Measurements from ENCODE around the gene UGT1A5.

Gene UGT1A5

GRCh38 chr2:233793465-233794127, 80.9 kb downstream of the UGT1A5 start:
- H3K9me3 ChIP-seq (ENCODE audit: insufficient read depth, low read depth, low read length), result no peaks in the 10 kb centered on the region
- H2AFZ ChIP-seq (ENCODE audit: low read length), result no peak overlapping the region
- no peaks in the 10 kb centered on the region for H3K4me1 ChIP-seq (ENCODE audit: insufficient read depth, low read length, poor library complexity, severe bottlenecking)
- no peaks in the 10 kb centered on the region for H3F3A ChIP-seq (ENCODE audit: low read depth)
- H3K4me2 ChIP-seq (ENCODE audit: low read depth, low read length, poor library complexity, severe bottlenecking), result no peak overlapping the region
- no peaks in the 10 kb centered on the region for H3K27me3 ChIP-seq (ENCODE audit: insufficient read depth, low read length, poor library complexity, severe bottlenecking)
- no peaks in the 10 kb centered on the region for H3K9me2 ChIP-seq (replicated peaks; ENCODE audit: low read depth, low read length)
- H3K36me3 ChIP-seq (ENCODE audit: insufficient read depth, low read length), result no peaks in the 10 kb centered on the region
- TF ChIP-seq EZH2phosphoT487 (IDR thresholded peaks at IDR 0.05; ENCODE audit: borderline replicate concordance) (no peak), CTCF (conservative IDR thresholded peaks at IDR 0.05; ENCODE audit: low read length) (no peak)
- no peaks in the 10 kb centered on the region for H4K20me1 ChIP-seq (ENCODE audit: insufficient read depth, low read length, poor library complexity, severe bottlenecking)
- H3K79me2 ChIP-seq (ENCODE audit: insufficient read depth, low read length), result no peaks in the 10 kb centered on the region
- H3K4me3 ChIP-seq (ENCODE audit: low read length, poor library complexity, severe bottlenecking), result no peak overlapping the region
- no peak overlapping the region for H3K9ac ChIP-seq (ENCODE audit: low read depth, low read length, poor library complexity, severe bottlenecking)

- Histone ChIP-seq H2AFZ (ENCODE audit: low read length) (no peak overlapping the region), H3K4me2 (ENCODE audit: low read depth, low read length, poor library complexity, severe bottlenecking) (no peak overlapping the region), H3K9me3 (ENCODE audit: insufficient read depth, low read depth, low read length) (no peaks in the 10 kb centered on the region), H3F3A (ENCODE audit: low read depth) (no peaks in the 10 kb centered on the region), H3K9me2 (replicated peaks; ENCODE audit: low read depth, low read length) (no peaks in the 10 kb centered on the region), H3K9ac (ENCODE audit: low read depth, low read length, poor library complexity, severe bottlenecking) (no peak overlapping the region), H3K4me3 (ENCODE audit: low read length, poor library complexity, severe bottlenecking) (no peak overlapping the region), H3K27me3 (ENCODE audit: insufficient read depth, low read length, poor library complexity, severe bottlenecking) (no peaks in the 10 kb centered on the region), H3K36me3 (ENCODE audit: insufficient read depth, low read length) (no peaks in the 10 kb centered on the region), H3K79me2 (ENCODE audit: insufficient read depth, low read length) (no peaks in the 10 kb centered on the region), H4K20me1 (ENCODE audit: insufficient read depth, low read length, poor library complexity, severe bottlenecking) (no peaks in the 10 kb centered on the region), H3K4me1 (ENCODE audit: insufficient read depth, low read length, poor library complexity, severe bottlenecking) (no peaks in the 10 kb centered on the region)
- TF ChIP-seq EZH2phosphoT487 (IDR thresholded peaks at IDR 0.05; ENCODE audit: borderline replicate concordance) (no peak), CTCF (conservative IDR thresholded peaks at IDR 0.05; ENCODE audit: low read length) (no peak)
Observed at GRCh38 chr2:233794128-233794658, 81.5 kb downstream of the UGT1A5 start.

GRCh38 chr2:233795735-233796171, 83.0 kb downstream of the UGT1A5 start:
- Histone ChIP-seq H3K36me3 (ENCODE audit: insufficient read depth, low read length) (no peaks in the 10 kb centered on the region), H3K9ac (ENCODE audit: low read depth, low read length, poor library complexity, severe bottlenecking) (no peak overlapping the region), H3K4me2 (ENCODE audit: low read depth, low read length, poor library complexity, severe bottlenecking) (no peak overlapping the region), H4K20me1 (ENCODE audit: insufficient read depth, low read length, poor library complexity, severe bottlenecking) (no peaks in the 10 kb centered on the region), H3K79me2 (ENCODE audit: insufficient read depth, low read length) (no peaks in the 10 kb centered on the region), H3K9me3 (ENCODE audit: insufficient read depth, low read depth, low read length) (no peaks in the 10 kb centered on the region), H3K27me3 (ENCODE audit: insufficient read depth, low read length, poor library complexity, severe bottlenecking) (no peaks in the 10 kb centered on the region), H3F3A (ENCODE audit: low read depth) (no peaks in the 10 kb centered on the region), H3K4me1 (ENCODE audit: insufficient read depth, low read length, poor library complexity, severe bottlenecking) (no peaks in the 10 kb centered on the region), H3K9me2 (replicated peaks; ENCODE audit: low read depth, low read length) (no peaks in the 10 kb centered on the region), H3K4me3 (ENCODE audit: low read length, poor library complexity, severe bottlenecking) (no peak overlapping the region), H2AFZ (ENCODE audit: low read length) (no peak overlapping the region)
- TF ChIP-seq CTCF (conservative IDR thresholded peaks at IDR 0.05; ENCODE audit: low read length), result no peak
- no peak for TF ChIP-seq EZH2phosphoT487 (IDR thresholded peaks at IDR 0.05; ENCODE audit: borderline replicate concordance)
